ENCODE results near the gene OTULIN.

The OTULIN gene

GRCh38 chr5:14723701-14724132, 59.2 kb downstream of the OTULIN start:
- DNase-seq = peak in 1 of 2 donors; percentile 6

GRCh38 chr5:14724633-14725032, 60.1 kb downstream of the OTULIN start:
- no peak for DNase-seq

GRCh38 chr5:14726066-14726838, 61.7 kb downstream of the OTULIN start:
- DNase-seq = no peak

- DNase-seq = peak; percentile 14 to 48
These were observed 62.9 kb downstream of the OTULIN start for GRCh38 chr5:14727428-14727865.

GRCh38 chr5:14727928-14728458, 63.5 kb downstream of the OTULIN start:
- DNase-seq = no peak

GRCh38 chr5:14728459-14728938, 64.0 kb downstream of the OTULIN start:
- no peak for DNase-seq

- DNase-seq = no peak
These were observed 65.2 kb downstream of the OTULIN start for GRCh38 chr5:14729448-14730385.

- DNase-seq = no peak
These were observed 65.9 kb downstream of the OTULIN start for GRCh38 chr5:14730466-14730865.

GRCh38 chr5:14730881-14731280, 66.4 kb downstream of the OTULIN start:
- no peak for DNase-seq

GRCh38 chr5:14732991-14733390, 68.5 kb downstream of the OTULIN start:
- no peak for DNase-seq

GRCh38 chr5:14733661-14734060, 69.1 kb downstream of the OTULIN start:
- no peak for DNase-seq

GRCh38 chr5:14734396-14734795, 69.9 kb downstream of the OTULIN start:
- DNase-seq = no peak

GRCh38 chr5:14735944-14736343, 71.4 kb downstream of the OTULIN start:
- DNase-seq = no peak

GRCh38 chr5:14737291-14737690, 72.8 kb downstream of the OTULIN start:
- no peak for DNase-seq

- no peak for DNase-seq
These were observed 73.5 kb downstream of the OTULIN start for GRCh38 chr5:14738050-14738449.

- no peak for DNase-seq
These were observed 75.0 kb downstream of the OTULIN start for GRCh38 chr5:14739538-14739937.

- no peak for DNase-seq
These were observed 75.5 kb downstream of the OTULIN start for GRCh38 chr5:14739981-14740380.

GRCh38 chr5:14741131-14741530, 76.6 kb downstream of the OTULIN start:
- DNase-seq = no peak

GRCh38 chr5:14741801-14742440, 77.4 kb downstream of the OTULIN start:
- no peak for DNase-seq

- no peak for DNase-seq
These were observed 78.0 kb downstream of the OTULIN start for GRCh38 chr5:14742498-14742897.

- DNase-seq = no peak
These were observed 79.2 kb downstream of the OTULIN start for GRCh38 chr5:14743601-14744295.

All from bone marrow (tissue), 2 donors.